Kidney (tissue), 14 donors: Measurements from ENCODE around the gene PRKCE. TPM values are rescaled to one million over a fixed set of nuclear protein-coding genes. Genes with fewer than 3 reads are reported as not detected.

Experiments used
- DNase-seq, 5 donors: peaks; one replicate each; pipeline ENCODE4 v3.0.0-alpha.2; 2013 to 2020
- FAIRE-seq: peaks from 2 replicates; lab custom pipeline; 2012; peaks lifted over from hg19 to GRCh38; lab: Jason Lieb, UNC
- H3K27ac ChIP-seq, 2 donors: one replicate each; pipeline ENCODE4 v1.7.0; 2013; ENCODE audit warnings: low read depth in 2 of 2, low read length in 2 of 2, inconsistent platforms in 1 of 2
- H3K27me3 ChIP-seq: one replicate; pipeline ENCODE4 v1.7.1; 2013; ENCODE audit warnings: low read length, inconsistent platforms; ENCODE audit not compliant: control insufficient read depth, insufficient read depth
- H3K36me3 ChIP-seq, 3 donors: one replicate each; pipeline versions ENCODE4 v1.7.0 to v1.7.1; 2013; ENCODE audit warnings: low read length in 3 of 3, control low read depth in 1 of 3, inconsistent platforms in 1 of 3; ENCODE audit not compliant: insufficient read depth in 3 of 3, control insufficient read depth in 2 of 3
- H3K4me1 ChIP-seq, 3 donors: one replicate each; pipeline versions ENCODE4 v1.7.0 to v1.7.1; 2013; ENCODE audit warnings: low read length in 3 of 3, inconsistent platforms in 1 of 3, low read depth in 1 of 3; ENCODE audit not compliant: control insufficient read depth in 2 of 3, insufficient read depth in 2 of 3
- H3K4me3 ChIP-seq, 3 donors: one replicate each; pipeline versions ENCODE4 v1.7.0 to v1.8.1; 2013; ENCODE audit warnings: low read length in 3 of 3, control low read depth in 1 of 3, inconsistent platforms in 1 of 3
- H3K9ac ChIP-seq, 3 donors: one replicate each; pipeline versions ENCODE4 v1.7.0 to v1.7.1; 2013; ENCODE audit warnings: low read length in 3 of 3, control low read depth in 1 of 3, inconsistent platforms in 1 of 3
- H3K9me3 ChIP-seq, 3 donors: one replicate each; pipeline versions ENCODE4 v1.7.0 to v1.7.1; 2013; ENCODE audit warnings: low read length in 3 of 3, control low read depth in 1 of 3, inconsistent platforms in 1 of 3; ENCODE audit not compliant: control insufficient read depth in 2 of 3, insufficient read depth in 1 of 3
- intact Hi-C: fragments of 100-400 bp; cut with DNase I; formaldehyde crosslinking; loops from one replicate; pipeline ENCODE4 v1.11.1; 2022
- polyA plus RNA-seq: library from polyadenylated mRNA; stranded (reverse); fragments of 350-450 nt; fragmentation: Illumina TruSeq; extraction: RNeasy Lipid Tissue Mini Kit (QIAGEN cat#74804); gene quantifications from one replicate; pipeline ENCODE4 v1.2.3, GENCODE V29; 2014; ENCODE audit warnings: low read depth, low replicate concordance; ENCODE audit not compliant: insufficient read depth
- total RNA-seq: library from RNA; stranded (reverse); fragmentation: NEBNext Ultra II Directional; extraction: Animal tissue kit (Norgen Biotek cat#: 25700); gene quantifications from one replicate; pipeline ENCODE4 v1.2.1, GENCODE V29; 2021
- TF ChIP-seq, protein P1 (sequence below): IDR thresholded peaks from 3 replicates; pipeline ENCODE4 v1.5.1; 2012; ENCODE audit warnings: mild to moderate bottlenecking, moderate library complexity, borderline replicate concordance; ENCODE audit not compliant: insufficient read depth; ENCODE audit errors: extremely low read depth
- donor health status: control.
- donor health status: control.
- donor health status: control.
- donor health status: control.
- donor health status: control.
- donor health status: DM: yes; HTN: yes; CAD: no.
- donor health status: Normal renal cell carcinoma (clear cell type).

Gene PRKCE
- total and polyA plus RNA-seq, 2 donors from 2014 or later: 11.1 to 27.3 TPM

DNA sequence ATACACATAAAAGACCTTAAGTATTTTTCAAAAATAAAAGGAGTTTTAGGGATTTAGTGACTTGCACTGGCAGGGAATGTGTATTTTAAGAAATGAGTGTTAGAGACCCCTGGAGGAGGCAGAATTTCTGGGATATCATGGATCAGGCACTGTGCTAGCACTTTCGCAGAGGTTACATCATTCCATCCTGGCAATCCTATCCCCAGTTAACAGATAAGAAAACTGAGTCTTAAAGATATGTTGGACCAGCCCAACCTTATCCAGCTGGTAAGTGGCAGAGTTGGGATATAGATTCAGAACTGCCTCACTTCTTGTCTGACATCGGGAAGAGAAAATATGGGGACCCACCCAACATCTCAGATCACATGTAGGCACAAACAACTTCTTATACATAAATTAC is 485.5 kb downstream of the PRKCE start:
- intact Hi-C loops: no loop called here

DNA sequence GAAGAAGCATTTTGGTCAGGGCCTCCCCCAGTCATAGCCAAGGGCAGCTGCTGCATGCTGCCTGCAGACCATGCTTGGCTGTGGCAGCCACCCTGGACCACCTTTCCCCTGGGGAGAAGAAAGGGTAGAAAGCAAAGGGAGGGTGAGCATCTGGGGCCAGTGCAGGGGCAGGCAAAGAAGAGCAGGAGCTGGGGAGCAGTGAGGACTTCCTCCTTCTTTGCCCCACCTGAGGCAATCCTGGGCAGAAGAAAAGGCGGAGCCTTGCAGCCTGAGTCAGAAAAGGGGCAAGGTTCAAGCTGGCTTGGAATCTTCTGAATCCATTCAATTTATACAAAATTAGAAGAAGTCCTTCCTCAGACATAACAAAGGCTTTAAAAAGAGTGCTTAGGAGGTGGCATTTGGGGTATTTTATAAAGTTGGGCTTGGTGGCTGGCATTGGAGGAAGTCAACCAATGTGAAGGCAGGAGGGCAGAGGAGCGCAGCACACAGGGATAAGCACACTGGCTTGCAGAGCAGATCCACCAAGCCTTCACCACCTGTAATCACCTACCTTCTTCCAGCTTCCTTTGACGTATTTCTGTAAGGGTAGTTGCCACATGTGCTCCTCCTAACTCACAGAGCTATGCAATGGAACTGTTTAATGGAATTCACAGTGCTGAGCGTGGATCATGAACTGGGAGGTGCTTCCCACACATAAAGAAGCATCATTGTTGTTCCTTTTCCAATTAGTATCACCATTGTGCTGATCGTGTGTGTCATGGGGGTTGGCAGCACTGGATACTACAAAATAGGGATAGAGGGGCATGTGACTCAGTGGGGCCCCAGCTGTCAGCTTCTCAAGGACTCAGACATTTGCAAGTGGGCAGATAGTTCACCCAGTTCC is 491.3 kb downstream of the PRKCE start:
- TF ChIP-seq, protein P1, sequence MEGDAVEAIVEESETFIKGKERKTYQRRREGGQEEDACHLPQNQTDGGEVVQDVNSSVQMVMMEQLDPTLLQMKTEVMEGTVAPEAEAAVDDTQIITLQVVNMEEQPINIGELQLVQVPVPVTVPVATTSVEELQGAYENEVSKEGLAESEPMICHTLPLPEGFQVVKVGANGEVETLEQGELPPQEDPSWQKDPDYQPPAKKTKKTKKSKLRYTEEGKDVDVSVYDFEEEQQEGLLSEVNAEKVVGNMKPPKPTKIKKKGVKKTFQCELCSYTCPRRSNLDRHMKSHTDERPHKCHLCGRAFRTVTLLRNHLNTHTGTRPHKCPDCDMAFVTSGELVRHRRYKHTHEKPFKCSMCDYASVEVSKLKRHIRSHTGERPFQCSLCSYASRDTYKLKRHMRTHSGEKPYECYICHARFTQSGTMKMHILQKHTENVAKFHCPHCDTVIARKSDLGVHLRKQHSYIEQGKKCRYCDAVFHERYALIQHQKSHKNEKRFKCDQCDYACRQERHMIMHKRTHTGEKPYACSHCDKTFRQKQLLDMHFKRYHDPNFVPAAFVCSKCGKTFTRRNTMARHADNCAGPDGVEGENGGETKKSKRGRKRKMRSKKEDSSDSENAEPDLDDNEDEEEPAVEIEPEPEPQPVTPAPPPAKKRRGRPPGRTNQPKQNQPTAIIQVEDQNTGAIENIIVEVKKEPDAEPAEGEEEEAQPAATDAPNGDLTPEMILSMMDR: no peak
- Histone ChIP-seq H3K4me1 (peaks cover 0 to 10% (median 5%) of the 10 kb centered on the region in 3 donors), H3K9me3 (no peaks in the 10 kb centered on the region), H3K27me3 (no peaks in the 10 kb centered on the region), H3K9ac (no peak overlapping the region), H3K4me3 (no peak overlapping the region), H3K27ac (no peak overlapping the region), H3K36me3 (peaks cover 0 to 17% (median 6%) of the 10 kb centered on the region in 3 donors)
- FAIRE-seq: no peak
- intact Hi-C loops: no loop called here
- DNase-seq: no peak

More for the DNA sequence above, 485.5 kb downstream of the PRKCE start:
- Histone ChIP-seq H3K4me1 (peaks cover 0 to 5% (median 5%) of the 10 kb centered on the region in 3 donors), H3K27ac (no peak overlapping the region), H3K4me3 (no peak overlapping the region), H3K9me3 (no peaks in the 10 kb centered on the region), H3K9ac (no peak overlapping the region), H3K36me3 (no peaks in the 10 kb centered on the region), H3K27me3 (no peaks in the 10 kb centered on the region)
- FAIRE-seq (no peak), DNase-seq (no peak)
- TF ChIP-seq, protein P1: no peak

- TF ChIP-seq, protein P1: no peak
- no peak for DNase-seq
- H3K27me3 ChIP-seq: no peaks in the 10 kb centered on the region
- H3K36me3 ChIP-seq: peaks cover 0 to 17% (median 8%) of the 10 kb centered on the region in 3 donors
- peaks cover 0 to 10% (median 5%) of the 10 kb centered on the region in 3 donors for H3K4me1 ChIP-seq
- intact Hi-C loops: no loop called here
- H3K9ac ChIP-seq: no peak overlapping the region
- no peak overlapping the region for H3K4me3 ChIP-seq
- H3K9me3 ChIP-seq: no peaks in the 10 kb centered on the region
- no peak for FAIRE-seq
- H3K27ac ChIP-seq: no peak overlapping the region
Observed at GRCh38 chr2:46143429-46144132, 492.1 kb downstream of the PRKCE start.
